T-helper 22 cell (primary cell): ENCODE measurements around the gene LRRC56.
A peak's percentile ranks its signal among the peaks of the same experiment; 100 is the strongest.

ENCODE experiments used
- DNase-seq: peaks from one replicate; pipeline ENCODE4 v3.0.0-alpha.2; 2020; ENCODE audit warnings: low read depth

LRRC56 gene

DNA sequence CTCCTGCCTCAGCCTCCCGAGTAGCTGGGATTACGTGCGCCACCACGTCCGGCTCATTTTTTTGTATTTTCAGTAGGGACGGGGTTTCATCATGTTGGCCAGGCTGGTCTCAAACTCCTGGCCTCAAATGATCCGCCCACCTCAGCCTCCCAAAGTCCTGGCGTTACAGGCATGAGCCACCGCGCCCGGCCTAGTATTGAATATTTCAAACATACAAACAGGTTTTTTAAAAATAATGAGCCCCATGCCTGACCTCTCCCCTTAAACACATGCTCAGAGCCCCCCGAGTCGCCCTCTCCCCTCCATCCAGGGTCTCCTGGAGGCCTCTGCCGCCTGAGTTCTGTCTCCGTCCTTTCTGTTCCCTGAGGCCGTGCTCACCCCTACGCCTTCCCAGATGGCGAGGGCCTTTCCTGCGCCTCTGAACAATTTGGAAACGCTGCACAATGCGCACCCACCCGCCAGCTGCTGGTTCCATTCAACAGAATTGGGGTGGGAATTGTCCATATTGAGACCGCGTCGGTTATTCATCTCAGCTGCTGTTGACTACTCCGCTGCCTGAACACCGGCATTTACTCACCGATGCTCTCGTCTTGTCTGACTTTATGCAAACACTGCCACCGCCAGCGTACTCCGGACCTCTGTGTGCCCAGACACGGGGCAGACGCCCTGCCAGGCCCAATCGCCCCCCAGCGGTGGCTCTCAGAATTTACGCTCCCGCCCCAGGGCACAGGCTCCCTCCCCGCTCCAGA, 16.7 kb upstream of the LRRC56 start:
- no peak for DNase-seq

DNA sequence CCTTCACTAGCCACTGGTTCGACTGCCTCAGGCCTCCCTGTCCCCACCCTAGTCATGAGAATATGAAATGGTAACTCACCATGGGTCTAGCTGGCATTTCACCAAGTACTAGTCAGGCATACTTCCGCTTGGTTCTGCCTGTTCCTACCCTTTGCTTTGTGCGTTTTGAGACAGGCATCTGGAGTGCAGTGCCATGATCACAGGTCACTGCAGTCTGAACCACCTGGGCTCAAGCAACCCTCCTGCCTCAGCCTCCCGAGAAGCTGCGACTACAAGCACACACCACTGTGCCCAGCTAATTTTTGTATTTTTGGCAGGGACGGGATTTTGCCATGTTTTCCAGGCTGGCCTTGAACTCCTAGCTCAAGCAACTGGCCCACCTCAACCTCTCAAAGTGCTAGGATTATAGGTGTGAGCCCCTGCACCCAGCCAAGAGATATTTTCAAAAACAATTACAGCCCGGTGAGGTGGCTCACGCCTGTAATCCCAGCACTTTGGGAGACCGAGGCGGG, 16.1 kb upstream of the LRRC56 start:
- no peak for DNase-seq

- no peak for DNase-seq
These were observed 11.1 kb upstream of the LRRC56 start for GRCh38 chr11:526192-526591.

- no peak for DNase-seq
These were observed 9.0 kb upstream of the LRRC56 start for GRCh38 chr11:528166-528814.

GRCh38 chr11:528815-529727, 8.3 kb upstream of the LRRC56 start:
- DNase-seq: no peak

GRCh38 chr11:529728-530411, 7.5 kb upstream of the LRRC56 start:
- DNase-seq: no peak

DNA sequence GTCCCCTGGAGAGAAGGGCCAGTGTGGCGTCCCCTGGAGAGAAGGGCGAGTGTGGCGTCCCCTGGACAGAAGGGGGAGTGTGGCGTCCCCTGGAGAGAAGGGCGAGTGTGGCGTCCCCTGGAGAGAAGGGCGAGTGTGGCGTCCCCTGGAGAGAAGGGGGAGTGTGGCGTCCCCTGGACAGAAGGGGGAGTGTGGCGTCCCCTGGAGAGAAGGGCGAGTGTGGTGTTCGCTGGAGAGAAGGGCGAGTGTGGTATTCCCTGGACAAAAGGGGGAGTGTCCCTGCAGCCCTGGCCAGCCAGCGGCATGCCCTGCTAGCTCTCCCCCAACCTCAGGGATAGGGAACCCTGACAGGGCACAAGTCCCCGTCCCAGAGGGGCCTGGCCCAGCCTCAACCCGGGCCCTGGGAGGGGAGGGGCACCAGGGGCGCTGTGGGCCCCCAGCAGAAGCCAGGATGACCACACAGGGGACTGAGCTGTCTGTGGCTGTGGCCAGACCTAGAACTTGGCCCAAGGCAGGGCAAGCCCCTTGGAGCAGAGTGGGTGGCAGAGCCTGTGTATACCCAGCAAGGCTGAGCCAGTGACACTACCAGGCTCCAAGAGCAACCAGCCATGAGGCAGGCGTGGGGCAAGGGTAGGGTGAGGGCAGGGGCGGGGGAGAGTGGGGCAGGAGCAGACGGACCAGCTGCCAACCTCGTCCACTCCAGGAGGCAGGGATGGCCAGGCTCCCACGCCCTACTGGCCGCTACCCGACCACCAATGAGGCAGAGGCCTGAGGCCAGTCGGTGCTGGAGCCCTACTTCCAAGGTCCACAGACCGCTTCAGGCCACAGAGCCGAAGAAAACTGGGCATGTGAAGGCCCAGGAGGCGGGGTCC, 6.1 kb upstream of the LRRC56 start:
- no peak for DNase-seq

DNA sequence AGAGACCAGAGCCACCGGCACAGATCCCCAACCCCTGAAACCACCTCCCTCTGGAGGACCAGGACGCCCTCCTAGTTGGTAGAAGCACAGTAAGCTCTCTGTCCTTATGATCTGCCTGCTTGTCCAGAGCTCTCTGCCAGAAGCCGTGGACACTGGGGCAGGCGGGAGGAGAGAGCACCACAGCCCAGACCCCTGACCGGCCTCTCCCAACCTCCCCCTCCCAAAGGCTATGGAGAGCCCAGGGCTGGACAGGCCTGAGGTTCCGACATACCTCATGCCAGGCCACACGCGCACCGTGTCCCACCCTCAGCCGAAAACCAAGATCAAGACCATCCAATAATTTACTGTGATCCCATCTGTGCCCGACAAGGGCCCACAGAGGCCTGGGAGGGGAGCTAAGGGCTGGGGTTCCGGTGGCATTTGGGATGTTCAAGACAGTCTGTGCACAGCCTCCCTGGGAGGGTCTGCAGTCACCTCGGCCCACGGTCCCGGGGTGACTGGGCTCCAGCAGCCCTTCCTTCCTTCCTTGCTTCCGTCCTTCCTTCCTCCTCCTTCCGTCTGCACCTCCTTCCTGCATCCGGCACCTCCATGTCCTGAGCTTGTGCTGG, 5.3 kb upstream of the LRRC56 start:
- no peak for DNase-seq

DNA sequence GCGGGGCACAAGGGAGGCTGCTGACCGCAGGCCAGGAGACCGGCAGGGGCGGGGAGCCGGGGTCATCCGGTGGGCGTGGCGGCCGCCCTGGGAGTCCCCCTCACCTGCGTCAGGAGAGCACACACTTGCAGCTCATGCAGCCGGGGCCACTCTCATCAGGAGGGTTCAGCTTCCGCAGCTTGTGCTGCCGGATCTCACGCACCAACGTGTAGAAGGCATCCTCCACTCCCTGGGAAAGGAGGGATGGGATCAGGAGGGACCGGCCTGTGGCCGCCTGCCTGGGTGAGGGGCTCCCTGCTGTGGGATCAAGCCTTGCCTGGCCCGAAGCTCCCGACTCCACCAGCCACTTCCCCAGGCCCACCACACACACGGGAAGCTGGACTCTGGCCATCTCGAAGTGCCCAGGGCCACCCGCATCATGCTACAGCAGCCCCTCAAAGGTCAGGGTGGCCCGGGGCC, 4.8 kb upstream of the LRRC56 start:
- no peak for DNase-seq

DNA sequence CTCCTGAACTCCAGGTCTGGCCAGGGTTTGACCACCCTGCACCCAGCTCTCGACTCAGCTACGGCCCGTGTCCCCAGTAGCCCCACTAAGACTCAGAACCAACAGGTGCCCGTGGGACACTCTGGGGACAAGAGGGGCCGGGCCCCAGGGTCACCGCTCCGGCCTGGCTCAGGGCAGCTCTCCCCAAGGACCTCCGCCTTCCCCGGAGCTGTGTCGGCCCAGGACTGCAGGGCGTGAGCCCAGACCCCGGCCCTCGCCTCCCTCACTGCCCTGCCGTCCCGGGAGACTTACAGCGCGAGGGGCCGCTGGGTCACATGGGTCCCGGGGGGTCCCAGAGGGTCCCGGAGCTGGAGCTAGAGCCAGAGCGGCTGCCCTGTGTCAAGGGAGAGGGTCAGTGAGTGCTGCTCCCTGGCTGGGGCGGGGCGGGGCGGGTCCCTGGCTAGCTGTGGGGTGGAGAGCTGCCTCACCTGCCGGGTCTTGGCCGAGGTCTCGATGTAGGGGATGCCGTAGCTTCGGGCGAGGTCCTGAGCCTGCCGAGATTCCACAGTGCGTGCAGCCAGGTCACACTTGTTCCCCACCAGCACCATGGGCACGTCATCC, 4.2 kb upstream of the LRRC56 start:
- DNase-seq: no peak

- DNase-seq: no peak
These were observed 3.5 kb upstream of the LRRC56 start for GRCh38 chr11:533586-534395.

GRCh38 chr11:534396-535209, 2.7 kb upstream of the LRRC56 start:
- DNase-seq: no peak

GRCh38 chr11:535210-535518, 2.2 kb upstream of the LRRC56 start:
- DNase-seq: no peak

GRCh38 chr11:535519-536454, 1.5 kb upstream of the LRRC56 start, which contains the start of gene HRAS:
Gene HRAS (minus strand): TSS chr11:535576.
- peak; percentile 91 for DNase-seq

- no peak for DNase-seq
These were observed 499 bp downstream of the LRRC56 start for GRCh38 chr11:537622-538430.

DNA sequence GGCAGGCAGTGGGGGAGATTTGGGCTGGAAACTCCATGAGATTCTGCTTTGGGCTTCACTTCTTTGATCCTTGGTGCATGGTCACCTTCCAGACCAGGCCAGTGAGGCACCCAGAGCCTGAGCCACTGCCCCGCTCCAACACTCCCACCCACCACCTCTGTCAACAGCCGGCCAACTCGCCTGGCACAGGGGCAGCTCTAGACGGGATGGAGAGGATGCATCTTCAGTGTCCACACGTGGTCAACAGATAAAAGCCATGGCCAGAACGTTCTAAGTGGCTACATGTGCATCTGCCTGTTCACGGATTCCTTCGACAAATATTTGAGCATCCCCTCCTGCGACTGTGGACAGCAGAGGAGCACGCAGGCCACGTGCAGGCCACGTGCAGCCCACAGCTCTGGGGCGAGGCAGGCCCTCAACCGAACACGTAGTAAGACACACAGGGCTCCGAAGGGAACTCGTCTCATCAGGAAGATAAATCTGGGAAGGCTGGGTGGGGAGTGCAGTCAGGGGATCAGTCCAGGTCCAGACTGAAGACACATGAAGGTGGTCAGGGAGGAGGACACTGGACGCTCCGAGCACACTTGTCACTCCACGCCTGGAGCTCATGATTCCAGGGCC, 1.2 kb downstream of the LRRC56 start:
- DNase-seq: no peak
